Fibroblast of lung (primary cell): ENCODE measurements around the gene ITGA8.

ENCODE experiments used
- CTCF ChIP-seq, 2 donors: IDR thresholded peaks in 1 of 2; conservative IDR thresholded peaks in 1 of 2; 1 replicate in 1 of 2; 2 replicates in 1 of 2; pipeline ENCODE4 v1.5.1; 2011 to 2012; ENCODE audit warnings: low read length in 2 of 2, control low read depth in 1 of 2, inconsistent platforms in 1 of 2, low read depth in 1 of 2, mild to moderate bottlenecking in 1 of 2
- EZH2 ChIP-seq: IDR thresholded peaks from 2 replicates; pipeline ENCODE4 v1.5.1; 2012; ENCODE audit warnings: low read length, control low read depth, mild to moderate bottlenecking; ENCODE audit errors: missing control alignments

GRCh38 chr10:15730341-15730740 is 10.6 kb upstream of the ITGA8 start:
- TF ChIP-seq CTCF (conservative IDR thresholded peaks at IDR 0.05 in 1 of 2, IDR thresholded peaks at IDR 0.05 in 1 of 2; ENCODE audit: low read depth in 1 of 2, low read length in 2 of 2) (no peak), EZH2 (no peak)
